Measurements from ENCODE around the gene MFGE8.

Gene MFGE8

DNA sequence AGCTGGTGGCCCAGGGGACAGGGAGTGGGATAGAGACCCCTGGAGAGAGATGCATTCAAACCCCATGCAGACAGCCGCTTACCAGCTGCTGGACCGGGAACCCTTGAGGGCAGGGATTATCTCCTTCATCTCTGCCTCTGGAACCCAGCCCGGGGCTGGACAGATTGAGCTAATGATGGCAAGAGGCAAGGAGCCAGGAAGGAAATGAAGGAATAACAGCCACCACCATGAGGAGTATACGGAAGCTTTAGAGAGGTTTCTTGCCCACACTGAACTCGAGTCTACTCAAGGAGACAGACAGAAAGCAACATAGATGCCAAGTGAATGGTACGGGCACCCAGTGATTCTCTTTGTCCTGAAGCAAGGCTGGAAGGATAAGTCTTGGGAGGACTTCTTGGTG lies 41.1 kb downstream of the MFGE8 start:
- DNase-seq = no peak

DNA sequence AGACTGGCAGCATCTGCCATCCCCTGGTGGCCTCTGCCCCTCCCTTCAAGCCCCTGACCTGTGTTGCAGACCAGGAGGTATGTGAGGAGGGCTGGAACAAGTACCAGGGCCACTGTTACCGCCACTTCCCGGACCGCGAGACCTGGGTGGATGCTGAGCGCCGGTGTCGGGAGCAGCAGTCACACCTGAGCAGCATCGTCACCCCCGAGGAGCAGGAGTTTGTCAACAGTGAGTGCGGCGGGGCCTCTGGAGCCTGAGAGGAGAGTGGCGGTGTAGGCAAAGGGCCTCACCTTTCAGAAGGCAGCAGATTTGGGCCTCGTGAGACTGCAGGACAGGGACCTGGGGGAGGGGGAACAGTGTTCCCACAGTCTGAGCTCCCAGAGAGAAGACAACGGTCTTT lies 41.9 kb downstream of the MFGE8 start:
- no peak for DNase-seq

DNA sequence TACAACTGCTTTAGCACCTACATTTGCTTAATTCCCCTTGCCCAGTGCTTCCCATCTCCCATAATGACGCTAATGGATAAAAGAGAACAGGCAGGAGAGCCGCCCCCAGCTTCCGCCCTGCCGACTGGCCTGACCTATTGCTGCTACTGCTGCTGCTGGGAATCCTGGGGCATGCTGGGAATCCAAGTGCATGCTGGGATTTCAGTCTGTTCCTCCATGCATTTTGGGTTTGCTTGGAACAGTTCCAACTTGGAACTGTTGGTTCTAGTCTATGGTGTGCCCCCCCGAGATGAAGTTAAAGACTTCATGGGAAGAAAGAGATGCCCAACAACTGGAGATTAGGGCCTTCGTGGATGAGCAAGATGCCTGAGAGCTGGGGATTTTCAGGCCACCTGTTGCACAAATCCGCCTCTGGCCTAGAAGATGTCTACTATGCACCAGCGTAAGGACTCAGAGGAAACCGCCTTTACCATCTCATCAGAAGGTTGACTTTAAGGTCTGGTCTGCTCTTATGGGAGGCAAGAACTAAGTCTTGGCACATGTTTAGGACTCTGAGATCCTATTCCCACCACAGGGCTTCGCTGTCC lies 46.8 kb downstream of the MFGE8 start:
- DNase-seq = no peak

DNA sequence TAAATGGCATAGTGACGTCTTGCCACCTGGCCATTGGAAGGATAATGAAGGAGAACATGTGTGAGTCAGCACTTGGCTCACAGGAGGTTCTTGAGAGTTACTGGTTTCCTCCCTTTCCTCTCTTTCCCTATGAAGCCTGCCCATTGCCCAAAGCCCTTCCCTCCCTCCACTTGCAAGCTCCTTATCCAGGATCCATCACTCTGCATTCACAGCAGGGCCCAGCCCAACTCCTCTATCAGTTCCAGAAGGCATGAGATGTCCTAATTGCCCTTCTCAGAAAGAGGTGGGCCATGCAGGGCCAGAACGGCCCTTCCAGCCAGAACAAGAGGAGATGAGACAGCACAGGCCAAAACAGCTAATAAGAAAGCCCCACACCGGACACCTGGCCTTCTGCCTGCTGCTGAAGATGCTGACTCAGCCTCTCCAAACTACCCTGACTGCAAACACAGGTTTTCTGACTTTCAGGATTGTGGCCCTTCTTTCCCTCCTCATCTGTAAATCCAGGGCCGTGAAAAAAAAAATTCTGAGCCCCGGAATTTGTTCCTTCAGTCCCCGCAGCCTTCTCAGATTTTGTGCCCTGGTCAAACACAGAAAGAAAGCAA lies 47.6 kb downstream of the MFGE8 start:
- DNase-seq = no peak

DNA sequence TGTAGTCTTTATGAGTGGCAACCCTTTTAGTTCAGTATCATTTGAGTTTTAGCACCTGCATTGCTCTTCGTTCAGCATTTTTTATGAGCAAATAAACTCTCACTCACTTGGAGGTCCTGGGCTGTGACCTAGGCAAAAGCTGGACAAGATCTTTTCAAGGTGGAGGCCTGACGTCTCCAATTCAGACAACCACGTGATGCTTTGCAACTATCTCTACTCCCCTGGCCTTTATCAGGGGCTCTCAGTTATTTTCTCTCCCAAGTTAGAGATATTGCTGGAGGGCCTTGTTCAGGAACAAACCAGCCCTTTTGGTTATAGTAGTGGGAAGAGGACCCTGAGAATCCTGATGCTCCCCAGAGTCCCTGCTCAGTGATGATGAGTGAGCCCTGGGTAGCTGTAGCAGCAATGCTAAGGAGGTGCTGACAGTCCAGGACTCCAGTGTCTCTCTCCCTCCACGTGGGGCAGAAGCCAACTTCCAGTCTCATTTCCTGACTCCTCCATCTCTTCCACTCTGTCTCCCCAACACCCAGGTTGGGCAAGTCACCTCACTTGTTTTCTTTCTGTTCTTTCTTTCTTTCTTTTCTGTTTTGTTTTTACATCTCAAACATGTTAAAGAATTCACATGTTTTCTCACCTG lies 48.2 kb downstream of the MFGE8 start:
- no peak for DNase-seq

DNA sequence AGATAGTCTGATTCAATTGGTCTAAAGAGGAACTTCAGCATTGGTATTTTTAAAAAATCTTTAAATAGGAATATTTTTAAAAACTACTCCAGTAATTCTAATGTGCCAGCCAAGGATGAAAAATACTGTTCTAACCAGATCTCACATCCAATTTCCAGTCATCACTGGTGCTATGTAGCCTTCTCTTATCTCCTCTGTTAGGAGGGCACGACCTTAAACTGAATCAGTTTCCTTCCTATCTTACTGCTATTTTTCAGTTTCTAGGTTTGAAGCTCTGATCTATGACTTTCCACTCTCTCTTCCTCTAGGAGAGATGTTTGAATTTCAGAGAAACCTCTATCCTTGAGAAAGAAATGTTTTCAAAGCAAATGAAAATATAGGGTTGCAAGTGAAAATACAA lies 49.8 kb downstream of the MFGE8 start:
- no peak for DNase-seq

DNA sequence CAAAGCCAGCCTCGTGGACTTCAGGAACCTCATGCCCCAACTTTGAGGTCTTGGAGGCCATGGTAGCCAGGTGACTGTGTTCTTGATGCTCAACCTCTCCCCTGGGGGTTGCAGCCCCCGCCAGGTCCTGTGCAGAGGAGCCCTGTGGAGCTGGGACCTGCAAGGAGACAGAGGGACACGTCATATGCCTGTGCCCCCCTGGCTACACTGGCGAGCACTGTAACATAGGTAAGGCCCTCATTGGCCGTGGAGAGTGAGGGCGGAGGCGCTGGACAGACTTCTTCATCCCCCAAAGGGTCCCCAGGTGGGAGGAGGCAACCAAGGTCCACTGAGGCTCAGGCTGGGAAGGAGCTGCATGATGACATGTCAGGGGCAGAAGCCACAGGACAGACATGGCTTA lies 53.0 kb downstream of the MFGE8 start:
- no peak for DNase-seq

DNA sequence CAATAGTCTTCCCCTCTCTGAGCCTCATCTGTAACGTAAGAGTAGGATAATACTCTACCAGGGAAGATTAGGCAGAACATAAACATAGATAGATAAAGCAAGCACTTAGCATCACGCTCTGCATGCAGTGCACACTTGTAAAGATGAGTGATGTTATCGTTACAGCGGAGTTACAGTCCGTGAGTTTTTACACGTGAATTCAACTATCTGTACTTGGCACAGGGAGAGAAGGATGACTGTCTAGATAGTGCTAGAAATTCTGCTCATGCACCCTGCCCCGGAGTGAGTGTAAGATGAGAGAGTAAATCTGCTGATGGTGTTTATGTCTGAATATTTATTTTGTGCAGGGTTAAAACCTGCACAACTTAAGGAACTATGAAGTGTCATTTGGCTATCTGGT lies 53.6 kb downstream of the MFGE8 start:
- DNase-seq = no peak

DNA sequence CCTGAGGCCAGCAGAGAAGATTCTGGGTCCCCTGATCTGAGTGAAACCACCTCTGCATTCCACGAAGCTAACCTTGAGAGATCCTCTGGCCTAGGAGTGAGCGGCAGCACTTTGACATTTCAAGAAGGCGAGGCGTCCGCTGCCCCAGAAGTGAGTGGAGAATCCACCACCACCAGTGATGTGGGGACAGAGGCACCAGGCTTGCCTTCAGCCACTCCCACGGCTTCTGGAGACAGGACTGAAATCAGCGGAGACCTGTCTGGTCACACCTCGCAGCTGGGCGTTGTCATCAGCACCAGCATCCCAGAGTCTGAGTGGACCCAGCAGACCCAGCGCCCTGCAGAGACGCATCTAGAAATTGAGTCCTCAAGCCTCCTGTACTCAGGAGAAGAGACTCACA lies 54.2 kb downstream of the MFGE8 start:
- no peak for DNase-seq

DNA sequence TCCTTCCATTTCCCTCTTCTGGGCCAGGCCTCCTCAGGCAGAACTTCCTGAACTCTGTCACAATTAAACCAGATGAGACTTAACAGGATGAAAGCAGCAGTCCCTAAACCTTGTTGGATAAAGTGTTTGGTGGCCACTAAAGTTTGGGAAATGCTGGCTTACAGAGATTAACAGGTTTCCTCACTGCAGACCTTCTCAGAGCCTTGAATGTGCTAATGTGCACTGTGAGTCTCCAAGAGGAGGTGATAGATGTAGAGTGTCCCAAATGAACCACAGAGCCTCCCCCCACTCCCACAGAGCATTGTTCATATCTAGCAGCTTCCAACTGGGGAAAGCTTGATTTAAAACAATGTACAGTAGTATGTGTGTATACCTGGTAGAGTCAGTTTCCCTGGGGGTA lies 60.7 kb downstream of the MFGE8 start:
- DNase-seq = no peak

DNA sequence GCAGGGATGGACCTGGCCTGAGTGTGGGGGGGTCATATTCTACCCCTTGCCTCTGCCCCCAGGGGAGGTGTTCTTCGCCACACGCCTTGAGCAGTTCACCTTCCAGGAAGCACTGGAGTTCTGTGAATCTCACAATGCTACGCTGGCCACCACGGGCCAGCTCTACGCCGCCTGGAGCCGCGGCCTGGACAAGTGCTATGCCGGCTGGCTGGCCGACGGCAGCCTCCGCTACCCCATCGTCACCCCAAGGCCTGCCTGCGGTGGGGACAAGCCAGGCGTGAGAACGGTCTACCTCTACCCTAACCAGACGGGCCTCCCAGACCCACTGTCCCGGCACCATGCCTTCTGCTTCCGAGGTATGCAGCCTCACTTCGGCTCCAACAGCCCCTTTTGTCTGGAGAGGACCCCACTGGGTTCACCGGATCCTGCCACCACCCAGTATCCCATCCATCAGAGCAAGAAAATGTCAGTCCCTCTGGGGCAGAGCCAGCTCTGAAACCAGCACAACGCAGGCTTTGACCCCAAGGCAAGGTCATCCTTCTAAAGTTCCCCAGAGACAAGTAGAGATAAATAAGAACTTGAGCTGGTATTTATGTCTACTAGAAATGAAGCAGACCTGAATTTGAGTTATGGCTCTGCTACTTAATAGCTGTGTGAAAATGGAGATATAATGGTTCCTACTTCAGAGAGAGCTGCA lies 63.7 kb downstream of the MFGE8 start:
- DNase-seq = no peak
